ENCODE data around the gene VASN.
"Not testable (repeated sequence)": the region's sequence is repeated elsewhere in the genome, so short reads cannot be mapped to it uniquely, and the experiment has no call there.

Gene VASN

GRCh38 chr16:4371357-4372000 lies at the start of gene VASN:
Gene VASN, plus strand, starts transcription at chr16:4371848. Its CDS starts 9,030 bp downstream, at chr16:4380878.
- FAIRE-seq = no peak

GRCh38 chr16:4322121-4323052 lies 49.3 kb upstream of the VASN start:
- FAIRE-seq = no peak

DNA sequence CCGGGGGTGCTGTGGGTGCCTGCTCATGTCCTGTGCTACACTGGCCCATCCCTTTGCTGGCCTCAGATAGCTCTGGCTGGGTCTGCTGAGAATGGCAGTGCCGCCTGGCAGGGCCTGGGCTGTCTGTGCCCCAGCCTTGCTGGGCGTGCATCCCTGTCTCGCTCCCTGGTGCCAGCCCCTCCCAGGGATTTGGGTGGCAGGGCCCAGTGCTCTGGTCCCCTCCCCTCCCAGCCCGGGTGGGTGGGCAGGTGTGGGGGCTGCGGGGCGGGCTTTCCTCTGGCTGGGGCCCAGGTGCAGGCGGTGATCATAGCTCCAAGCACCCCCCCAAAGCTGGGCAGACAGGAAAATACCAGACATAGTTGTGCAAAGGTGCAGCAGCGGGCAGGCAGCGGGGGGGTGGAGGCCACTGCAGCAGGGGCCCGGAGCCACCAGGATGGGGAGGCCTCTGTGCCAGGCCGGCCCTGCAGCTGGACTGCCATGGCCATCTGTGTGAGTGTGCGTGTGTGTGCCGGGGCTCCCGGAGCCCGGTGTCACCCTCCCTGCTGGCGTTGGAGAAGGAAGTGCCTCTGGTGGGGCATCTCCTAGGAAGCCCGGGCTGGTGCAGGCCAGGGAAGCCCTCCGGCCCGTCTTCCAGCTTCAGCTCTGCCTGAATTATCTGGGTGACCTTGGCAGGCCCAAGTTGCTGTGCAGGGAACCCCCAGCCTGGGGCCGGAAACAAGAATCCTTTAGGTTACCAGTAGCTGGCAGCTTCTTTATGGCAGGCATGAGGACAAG lies 48.4 kb upstream of the VASN start:
- no peak for FAIRE-seq

DNA sequence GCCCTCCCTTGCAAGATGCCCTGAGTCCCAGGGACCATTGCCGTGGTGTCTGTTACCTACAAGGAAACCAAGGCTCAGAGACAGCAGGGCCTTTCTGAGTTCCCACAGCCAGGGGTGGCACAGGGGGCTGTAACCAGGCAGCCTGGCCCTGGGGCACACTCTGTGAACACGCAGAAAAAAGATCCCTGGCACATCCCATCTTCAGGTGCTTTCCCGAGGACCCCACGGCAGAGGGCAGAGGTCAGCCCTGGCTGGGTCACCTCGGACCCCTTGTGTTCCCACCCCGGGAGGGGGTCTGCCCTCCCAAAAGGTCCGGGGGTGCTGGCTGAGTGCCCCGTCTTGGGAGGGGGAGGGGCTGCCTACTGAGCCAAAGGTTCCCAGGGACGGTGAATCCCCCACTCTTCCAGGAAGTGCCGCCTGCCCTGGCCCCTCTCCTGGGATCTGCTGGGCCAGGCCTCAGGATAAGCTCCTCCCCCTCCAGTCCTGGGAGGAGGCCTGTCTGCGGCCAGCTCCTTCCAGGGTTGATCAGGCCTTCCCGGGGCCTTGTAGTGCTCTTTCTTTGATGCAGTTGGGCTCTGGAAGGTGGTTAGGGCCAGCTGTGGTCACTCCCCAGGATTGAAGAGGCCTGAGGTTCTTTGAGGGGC lies 47.7 kb upstream of the VASN start:
- no peak for FAIRE-seq

- no peak for FAIRE-seq
These were observed 47.0 kb upstream of the VASN start for GRCh38 chr16:4324492-4325252.

- FAIRE-seq = no peak
These were observed 46.3 kb upstream of the VASN start for GRCh38 chr16:4325253-4325758.

- FAIRE-seq = no peak
These were observed 44.1 kb upstream of the VASN start for GRCh38 chr16:4327386-4328045.

DNA sequence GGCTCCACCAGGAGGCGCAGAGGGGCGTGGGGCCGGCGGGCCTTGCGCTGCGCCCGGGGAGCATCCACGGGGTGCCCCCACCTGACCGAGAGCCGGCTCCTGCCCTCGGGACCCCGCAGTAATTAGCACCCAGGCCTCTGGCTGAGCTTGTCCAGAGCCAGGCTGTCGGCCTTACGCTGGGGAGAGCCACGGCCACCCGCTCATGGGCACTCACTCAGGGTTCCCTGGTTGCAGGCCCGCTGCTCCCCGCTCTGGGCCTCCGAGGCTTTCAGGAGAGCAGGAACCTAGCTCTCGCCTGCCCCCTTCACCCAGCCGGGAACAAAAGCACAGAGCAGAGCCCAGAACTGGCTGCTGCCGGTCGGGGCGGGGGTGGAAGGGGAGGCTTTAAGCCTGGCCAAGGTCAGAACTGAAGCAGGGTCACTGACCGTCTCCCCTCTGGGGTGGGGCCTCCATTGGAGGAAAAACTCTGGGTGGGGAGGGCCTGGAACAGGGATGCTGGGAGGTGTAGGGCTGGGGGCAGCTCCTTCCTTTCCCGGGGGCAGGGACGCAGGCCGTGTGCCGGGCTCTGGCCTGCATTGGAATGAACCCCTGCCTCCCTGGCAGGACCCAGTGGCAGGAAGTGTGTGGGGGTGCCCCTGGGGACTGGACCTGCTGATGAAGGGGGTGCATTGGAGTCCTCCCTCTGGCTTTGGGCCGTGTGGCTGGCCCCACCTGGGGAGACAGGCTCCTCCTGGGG lies 43.4 kb upstream of the VASN start:
- FAIRE-seq = no peak

GRCh38 chr16:4328782-4329775 lies 42.6 kb upstream of the VASN start:
- no peak for FAIRE-seq

- peak; percentile 31 for FAIRE-seq
These were observed 41.3 kb upstream of the VASN start for GRCh38 chr16:4330277-4330874.

DNA sequence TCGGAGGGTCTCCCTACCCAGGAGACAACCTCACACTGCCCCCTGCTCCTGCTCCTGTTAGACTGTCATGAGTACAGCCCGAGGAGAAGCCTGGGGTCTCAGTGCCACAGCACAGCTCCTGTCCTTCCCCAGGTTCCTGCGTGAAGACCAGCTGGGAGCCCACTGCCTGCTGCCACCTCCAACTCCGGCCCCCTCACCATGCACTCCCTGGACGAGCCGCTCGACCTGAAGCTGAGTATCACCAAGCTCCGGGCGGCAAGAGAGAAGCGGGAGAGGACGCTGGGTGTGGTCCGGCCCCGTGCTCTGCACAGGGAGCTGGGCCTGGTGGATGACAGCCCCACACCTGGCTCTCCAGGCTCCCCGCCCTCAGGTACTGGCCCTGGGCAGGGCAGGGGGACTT lies 39.6 kb upstream of the VASN start:
- FAIRE-seq = no peak

DNA sequence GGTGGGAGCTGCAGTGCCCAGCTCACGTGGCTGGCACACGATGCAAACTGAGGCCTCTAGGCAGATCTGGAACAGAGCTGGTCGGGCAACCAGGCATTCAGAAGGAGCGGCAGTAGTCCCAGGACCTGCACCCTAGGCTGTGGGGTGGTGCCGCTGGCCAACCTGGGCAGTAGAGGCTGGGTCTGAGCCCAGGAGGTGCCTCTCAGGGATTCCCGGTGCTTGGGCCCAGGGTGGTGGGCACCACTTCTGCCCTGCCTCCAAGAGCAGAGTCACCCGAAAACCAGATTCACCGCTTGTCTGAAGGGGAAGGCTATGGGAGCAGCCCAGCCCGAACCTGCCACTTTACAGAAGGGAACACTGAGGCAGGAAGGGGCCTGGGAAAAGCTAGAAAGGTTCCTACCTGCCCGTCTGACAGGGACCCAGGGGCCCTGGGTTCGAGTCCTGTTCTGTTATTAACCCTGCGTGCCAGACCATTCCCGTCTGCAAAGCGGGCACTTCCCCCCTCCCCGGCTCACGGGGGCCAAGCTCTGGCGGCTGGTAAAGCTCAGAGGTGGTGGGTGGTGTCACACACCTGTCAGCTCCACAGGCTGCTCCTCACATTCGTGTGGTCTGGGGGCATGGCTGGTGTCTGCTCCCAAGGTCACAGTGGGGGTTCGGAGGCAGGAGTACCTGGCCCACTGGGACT lies 38.9 kb upstream of the VASN start:
- FAIRE-seq = no peak

DNA sequence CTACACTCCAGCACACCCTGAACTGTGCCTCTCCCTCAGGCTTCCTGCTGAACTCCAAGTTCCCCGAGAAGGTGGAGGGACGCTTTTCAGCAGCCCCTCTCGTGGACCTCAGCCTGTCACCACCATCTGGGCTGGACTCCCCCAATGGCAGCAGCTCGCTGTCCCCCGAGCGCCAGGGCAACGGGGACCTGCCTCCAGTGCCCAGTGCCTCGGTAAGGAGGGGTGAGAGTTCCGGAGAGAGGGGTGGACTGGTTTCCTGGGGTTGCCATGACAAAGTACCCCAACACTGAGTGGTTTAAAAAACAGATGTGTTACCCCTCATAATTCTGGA lies 38.4 kb upstream of the VASN start:
- no peak for FAIRE-seq

- FAIRE-seq = not testable (repeated sequence)
These were observed 37.9 kb upstream of the VASN start for GRCh38 chr16:4333714-4334113.

DNA sequence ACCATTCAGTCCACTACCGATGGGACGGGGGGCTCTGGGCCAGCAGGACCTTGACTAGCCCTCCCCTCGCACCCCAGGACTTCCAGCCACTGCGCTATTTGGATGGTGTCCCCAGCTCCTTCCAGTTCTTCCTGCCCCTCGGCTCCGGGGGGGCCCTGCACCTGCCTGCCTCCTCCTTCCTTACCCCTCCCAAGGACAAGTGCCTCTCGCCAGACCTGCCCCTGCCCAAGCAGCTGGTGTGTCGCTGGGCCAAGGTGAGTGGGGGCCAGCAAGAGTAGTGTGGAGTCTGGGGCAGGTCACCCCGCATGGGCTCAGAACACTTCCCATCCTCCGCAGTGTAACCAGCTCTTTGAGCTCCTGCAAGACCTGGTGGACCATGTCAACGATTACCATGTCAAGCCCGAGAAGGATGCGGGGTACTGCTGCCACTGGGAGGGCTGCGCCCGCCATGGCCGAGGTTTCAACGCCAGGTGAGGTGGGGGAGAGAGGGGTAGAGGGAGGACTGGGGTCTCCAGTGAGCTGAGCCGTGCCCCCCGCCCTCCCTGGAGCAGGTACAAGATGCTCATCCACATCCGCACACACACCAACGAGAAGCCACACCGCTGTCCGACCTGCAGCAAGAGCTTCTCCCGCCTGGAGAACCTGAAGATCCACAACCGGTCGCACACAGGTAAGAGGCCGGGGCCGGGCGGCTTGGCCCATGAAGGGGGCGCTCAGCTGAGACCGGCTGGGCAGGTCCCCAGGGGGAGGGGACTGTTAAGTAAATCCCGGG lies 36.7 kb upstream of the VASN start:
- no peak for FAIRE-seq

GRCh38 chr16:4336701-4337539 lies 34.7 kb upstream of the VASN start:
- no peak for FAIRE-seq

Measured in endometrium (tissue), 2 donors.